Left renal cortex interstitium (tissue), 4 donors: Measurements from ENCODE around the gene TBC1D22A. TPM values are rescaled to one million over a fixed set of nuclear protein-coding genes. Genes with fewer than 3 reads are reported as not detected.
A peak's percentile ranks its signal among the peaks of the same experiment; 100 is the strongest.

Experiments
- DNase-seq, 4 donors: peaks; one replicate each; pipeline ENCODE4 v3.0.0-alpha.2; 2013; ENCODE audit warnings: low read depth in 4 of 4, low spot score in 2 of 4, missing footprints in 1 of 4
- polyA plus RNA-seq, 4 donors: library from polyadenylated mRNA; unstranded; fragments of 120-200 nt; gene quantifications; one replicate each; pipeline ENCODE4 v1.2.1, GENCODE V29; 2013; ENCODE audit not compliant: insufficient read length in 4 of 4

TBC1D22A gene
- polyA plus RNA-seq, 4 donors, result 17.1 to 19.2 (median 18.4) TPM

DNA sequence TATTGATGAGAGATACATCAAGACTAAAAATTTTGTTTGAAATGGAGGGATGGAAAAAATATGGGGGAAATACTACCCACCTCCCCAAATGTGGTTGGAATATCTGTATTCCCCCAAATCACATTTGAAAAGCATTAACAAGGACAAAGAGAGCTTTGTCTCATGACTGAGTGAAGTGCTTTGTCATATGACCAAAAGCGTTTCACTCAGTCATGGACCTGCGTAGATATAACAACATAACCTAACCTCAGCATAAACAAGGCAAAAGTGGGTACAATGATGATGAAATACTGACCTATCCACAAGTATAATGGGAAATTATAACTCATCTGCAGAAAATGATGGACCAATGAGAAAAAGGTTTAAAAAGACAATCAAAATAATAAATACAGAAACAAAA lies 418.3 kb downstream of the TBC1D22A start:
- no peak for DNase-seq

DNA sequence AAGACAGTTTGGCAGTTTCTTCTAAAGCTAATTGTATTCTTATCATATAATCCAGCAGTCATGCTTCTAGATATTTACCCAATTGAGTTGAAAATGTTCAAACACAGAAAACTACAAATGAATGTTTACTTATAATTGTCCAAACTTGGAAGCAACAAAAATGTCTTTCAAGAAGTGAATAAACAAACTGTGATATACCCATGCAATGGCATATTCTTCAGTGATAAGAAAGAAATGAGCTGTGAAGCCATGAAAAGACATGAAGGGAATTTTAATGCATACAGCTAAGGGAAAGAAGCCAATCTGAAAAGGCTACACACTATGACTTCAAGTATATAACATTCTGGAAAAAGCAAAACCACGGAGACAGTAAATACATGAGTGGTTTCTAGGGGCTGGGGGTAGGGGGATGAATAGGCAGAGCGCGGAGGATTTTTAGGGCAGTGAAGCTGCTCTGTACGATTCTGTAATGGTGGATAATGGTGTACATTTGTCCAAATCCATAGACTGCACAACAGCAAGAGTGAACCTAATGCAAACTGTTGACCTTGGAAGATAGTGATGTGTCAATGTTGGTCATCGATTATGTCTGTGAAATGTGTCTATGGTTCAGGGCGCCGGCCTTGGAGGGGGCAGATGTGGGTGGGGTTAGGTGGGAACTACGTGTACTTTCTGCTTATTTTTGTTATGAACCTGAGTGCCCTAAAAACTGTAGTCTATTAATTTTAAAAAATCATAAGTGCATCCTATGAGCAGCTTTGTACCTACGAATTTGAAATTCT lies 424.9 kb downstream of the TBC1D22A start:
- DNase-seq, result no peak

DNA sequence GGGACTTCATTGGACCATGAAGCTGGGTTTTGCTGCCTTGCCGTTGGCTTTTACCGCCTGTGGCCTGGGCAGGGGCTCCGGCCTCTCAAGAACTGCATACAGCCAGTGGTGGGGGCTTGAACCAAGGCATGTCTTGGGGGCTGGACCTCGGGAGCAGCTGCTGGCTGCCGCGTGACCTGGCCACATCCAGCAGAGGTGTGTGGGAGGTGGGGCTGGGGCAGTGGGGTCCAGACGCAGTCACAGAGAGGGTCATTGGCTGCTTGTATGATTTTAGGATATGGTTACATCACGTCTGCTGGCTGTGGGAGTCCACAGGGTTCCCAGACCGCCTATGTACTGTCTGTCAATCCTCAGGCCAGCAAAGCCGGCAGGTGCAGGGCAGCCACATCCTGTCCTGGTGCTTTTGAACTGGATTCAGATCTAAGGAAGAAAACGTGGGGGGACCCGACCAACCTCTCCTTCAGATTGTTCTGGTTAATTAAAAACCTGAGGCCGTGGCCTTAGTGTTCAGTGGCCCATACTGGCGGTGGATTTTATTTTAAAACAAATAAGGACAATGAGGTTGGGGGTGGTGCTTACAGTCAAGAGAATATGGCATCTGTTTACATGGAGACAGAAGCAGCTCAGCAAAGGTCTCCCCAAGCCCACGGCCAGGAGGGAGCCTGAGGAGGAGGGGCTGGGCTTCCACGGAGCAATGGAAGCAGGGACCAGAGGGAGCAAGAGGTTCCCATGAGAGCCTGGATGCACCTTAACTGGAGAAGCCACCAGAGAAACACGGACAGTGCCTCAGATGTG lies 426.0 kb downstream of the TBC1D22A start:
- DNase-seq, result no peak

DNA sequence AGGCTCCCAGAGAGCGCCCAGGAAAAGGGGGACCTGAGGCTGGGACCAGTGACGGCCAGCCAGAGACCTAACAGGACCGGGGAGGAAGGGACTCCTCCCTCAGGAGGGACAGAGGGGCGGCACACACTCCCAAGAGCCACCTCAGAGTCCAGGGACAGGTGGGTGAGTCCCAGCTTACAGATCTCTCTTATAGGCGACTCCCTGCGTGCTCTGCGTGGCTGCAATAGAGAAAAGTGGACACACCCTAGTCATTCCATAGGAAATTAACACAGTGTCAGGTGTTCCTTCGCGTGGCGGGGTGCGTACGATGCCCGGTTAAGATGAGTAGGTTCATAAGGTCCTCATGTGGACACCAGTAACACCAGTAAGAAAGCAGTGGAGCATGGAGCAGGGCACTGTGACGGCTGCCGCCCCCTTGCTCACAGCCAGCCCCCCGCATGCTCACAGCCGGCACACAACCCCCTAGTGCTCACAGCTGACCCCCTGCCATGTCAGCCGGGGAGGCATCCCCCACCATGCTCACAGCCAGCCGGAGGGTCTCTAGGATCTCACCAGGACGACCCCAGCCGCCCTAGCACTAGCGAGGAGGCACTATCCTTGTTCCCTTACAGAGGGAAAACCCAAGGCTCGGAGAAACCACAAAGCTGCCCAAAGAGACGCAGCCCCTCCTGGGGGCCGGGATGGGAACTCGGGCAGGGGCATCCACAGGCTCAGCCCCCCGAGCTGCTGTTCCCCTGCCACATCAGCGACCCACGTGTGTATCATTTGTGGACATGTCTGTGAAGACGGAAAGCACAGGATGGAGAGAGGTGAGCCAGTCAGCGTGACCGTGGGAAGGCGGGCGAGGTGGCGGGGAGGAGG lies 426.8 kb downstream of the TBC1D22A start:
- DNase-seq, result no peak

DNA sequence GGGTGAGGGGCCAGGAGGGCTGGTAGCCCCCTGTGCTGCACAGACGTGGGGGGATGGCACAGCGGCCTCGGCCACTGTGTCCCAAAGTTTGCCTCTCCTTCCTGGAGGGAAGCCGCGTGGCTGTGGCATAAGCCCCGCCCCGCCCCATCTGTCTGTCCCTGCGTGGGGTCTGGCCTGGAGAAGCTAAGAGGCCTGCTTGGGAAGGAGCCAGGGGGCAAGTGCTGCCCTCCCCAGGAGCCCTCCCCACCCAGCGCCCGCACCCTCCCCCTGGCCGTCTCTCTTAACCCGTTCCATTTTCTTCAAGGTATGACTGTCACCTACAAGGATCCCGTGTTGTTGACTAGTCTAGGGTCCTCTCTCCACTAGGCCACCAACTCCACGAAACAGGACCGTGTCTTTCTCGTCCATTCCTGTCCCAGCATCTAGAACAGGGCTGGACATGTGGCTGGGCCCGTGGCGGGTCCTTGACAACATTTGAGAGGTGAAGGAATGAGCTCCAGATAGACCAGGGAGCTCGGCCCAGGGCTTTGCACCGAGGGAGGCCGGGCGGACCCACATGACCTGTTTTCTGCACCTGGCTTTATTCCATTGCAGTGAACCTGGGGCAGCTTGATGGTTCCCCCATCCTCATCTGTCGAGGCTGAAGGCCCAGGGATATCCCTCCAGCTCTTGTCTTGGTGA lies 428.0 kb downstream of the TBC1D22A start:
- no peak for DNase-seq

DNA sequence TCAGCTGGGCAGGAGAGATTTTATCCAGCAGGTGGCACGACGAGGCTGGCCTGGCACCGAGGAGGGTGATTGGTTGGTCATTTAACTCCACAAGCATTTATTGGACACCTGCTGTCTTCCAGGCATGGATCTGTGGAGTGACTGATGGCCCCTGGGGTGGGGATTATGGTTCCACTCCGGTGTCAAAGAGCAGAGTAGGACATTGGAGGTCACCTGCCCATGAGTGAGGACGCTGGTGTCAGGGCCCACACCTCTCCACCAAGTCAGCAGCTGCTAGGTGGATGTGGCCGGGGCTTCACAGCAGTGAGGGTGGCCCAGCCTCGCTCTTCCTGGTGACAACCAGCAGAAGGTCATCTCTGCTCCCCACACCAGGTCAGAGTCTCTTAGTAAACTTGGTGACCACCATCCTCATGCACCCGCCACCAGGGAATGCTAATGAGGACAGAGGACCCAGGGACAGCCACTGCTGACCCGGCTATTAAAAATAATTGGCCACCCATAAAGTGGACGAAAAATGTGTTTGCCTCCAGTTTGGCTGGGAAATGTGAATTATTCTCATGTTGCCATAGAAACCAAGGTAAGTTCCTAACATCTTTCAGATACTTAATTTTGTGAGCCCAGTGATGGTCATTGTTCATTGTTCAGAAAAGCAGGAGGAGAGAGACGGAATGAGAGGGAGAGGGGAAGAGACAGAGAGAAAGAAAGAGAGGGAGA lies 428.7 kb downstream of the TBC1D22A start:
- DNase-seq, result no peak

DNA sequence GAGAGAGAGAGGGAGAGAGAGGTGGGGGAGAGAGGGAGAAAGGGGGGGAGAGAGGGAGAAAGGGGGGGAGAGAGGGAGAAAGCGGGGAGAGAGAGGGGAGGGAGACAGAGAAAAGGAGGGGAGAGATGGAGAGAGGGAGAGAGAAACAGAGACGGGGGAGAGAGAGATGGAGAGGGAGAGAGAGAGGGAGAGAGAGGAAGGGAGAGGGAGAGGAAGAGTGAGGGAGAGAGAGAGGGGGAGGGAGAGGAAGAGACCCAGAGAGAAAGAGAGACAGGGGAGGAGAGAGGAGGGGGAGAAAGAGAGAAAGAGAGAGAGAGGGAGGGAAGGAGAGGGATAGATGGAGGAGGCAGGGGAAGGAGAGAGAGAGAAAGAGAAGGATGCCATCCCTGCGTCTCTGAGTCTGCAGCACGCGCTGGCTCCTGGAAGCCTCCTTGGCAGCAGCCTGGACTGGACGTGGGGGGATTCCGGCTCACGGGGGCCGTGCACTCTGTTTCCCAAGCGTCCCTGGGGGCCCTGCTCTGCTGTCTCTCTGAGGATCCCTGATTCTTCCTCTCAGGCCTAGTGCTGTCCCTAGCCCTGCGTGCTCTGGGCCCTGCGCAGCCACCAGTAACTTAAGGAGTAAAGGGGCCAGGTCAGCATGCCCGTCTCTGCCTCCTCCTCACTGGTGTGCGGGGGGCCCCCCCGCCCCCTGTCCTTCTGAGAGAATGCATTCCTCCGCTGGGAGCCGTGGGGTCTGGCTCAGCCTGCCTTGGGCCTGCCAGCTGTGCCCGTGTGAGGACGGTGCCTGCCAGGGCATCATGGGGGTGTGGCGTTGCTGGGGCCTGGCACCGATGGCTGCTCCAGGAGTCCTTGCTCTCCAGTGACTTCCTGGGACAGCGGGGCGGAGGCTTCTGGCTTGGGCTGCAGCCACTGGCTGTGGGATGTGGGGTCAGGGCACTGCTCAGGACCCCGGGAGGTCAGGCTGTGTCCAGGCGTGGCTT lies 429.5 kb downstream of the TBC1D22A start:
- no peak for DNase-seq

DNA sequence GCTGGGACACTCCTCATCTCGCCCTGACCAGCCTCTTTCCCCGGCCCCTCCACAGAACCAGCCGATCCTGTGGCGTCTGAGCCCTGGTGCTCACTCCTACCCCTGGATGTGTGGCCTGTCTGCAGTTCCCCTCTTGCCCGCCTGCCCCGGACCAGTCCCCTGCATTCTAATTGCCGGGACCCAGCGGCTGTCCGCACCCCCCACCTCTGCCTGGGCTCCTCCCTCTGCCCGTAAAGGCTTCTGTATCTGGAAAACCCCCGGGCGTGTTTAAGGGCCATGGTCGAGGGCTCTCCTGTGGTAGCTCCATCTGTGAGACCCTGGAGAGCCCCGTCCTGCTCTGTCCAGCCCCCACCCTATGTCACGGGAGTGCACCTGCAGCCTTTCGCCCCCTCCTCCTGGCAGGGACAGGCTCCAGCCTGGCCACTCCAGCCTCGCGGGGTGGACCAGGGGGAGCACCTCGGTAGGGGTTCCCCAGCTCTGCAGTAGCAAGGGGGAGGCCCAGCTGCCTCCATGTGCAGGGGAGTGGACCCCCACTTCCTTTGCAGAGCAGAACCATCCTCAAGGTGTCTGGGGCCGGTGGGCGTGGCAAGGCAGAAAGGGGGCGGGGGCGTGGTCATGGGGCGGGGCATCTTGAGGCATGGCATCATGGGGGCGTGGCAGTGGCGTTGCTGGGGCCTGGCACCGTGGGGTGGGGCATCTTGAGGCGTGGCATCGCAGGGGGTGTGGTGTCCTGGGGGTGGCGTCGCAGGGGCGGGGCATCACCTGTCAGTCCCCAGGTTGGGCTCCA lies 430.4 kb downstream of the TBC1D22A start:
- no peak for DNase-seq

DNA sequence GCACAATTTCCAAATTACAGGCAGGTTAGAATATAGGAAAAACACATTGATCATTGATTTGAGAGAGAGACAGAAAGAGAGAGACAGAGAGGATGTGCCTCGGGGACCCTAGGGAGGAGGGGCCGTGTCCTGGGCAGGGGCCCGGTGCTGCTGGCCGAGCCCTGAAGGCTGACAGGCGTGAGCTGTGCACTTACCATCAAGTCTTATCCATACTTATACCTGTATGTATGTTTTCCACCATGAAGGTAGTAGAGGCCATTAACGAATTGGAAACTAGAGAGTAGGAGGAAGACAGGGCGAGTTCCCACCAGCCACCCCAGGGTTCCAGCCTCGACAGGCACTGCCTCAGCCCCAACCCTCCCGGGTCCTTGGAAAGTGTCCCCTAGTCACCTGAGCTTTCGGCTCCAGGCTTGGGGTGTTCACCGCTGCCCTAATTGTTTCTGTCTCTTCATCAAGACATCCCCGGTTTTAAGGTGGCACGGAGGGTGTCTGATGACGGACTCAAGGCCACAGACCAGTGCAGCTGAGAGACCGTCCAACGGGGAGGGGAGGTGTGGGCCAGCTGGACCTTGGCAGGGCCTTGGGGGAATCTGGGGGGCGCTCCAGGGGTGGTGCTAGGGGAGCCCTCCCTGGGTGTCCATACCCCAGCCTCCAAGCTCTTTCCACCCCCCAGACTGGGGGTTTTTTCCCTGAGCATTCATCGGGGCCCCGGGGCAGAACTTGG lies 431.3 kb downstream of the TBC1D22A start:
- DNase-seq, result no peak

DNA sequence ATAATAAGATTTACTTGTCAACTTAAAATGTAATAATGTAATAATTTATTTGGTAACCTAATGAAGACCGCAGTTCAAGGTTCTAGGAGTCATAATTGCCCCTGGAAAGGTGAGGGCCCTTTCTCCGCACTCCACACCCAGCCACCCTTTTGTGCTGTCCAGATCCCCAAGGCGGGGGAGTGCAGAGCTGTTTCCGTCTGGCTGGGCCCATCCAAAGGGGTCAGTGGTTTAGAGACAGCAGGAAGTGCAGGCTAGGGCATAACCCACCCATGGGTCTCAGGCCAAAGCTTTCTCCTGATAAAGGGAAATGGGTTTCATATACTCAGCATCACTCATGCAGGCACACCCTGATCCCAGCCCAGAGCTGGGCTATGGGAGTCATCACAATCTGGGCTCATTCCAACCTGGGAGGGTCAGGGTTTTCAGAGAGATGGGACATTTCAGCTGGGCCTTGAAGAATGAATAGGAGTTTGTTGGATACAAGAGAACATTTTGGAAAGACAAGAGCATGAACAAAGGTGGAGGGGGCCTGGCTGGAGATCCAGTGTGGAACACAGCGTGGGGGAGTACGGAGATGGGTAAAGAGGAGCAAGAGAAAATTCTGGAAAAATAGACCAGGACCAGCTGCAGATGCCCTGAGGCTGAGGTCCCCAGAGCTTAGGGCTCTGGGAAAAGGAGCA lies 432.2 kb downstream of the TBC1D22A start:
- no peak for DNase-seq

DNA sequence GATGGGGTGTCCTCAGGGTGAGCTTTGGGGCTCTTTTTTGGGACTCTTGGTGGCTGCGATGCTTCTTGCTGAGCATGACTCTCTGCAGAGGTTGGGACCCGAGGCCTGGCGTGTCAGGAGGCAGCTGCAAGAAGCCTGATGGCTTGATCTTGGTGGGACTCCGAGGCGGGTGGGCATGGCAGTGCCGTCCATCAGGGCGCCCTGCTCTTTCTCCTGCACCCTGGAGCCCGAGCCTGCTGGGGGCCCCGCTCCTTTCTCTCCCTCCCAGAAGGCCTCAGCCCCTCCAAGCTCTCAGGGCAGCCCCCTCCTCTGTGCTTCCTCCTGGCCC lies 432.7 kb downstream of the TBC1D22A start:
- DNase-seq, result no peak

DNA sequence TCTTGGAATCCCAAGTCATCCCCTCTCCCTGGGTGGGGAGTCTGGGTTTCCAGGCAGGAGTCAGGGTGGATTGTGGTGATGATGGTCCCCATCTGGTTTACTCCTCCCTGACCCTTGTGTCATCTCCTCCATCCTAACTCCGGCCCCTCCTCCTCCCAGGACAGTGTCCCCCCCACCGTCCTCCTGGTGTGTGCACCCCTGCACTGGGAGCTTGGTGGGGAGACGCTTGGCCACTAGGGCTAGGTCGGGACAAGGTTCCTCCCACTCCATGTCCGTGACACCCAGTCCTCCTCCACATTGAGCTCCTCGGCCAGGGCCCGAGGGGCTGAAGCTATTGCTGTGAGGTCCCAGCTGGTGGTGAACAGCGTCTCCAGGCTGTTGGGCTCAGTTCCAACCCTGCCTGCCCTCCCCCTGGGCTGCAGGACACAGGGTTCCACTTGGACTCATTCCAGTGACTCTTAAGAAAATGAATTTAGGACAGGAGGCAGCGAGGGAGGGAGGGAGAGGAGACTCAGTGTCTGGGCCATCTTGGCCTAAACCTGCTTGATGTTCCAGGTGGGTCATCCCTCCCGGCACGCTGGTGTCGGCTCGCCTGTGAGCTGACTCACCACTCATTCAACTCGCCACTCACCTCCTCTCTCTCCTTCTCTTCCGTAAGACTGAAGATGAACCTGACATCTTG lies 433.2 kb downstream of the TBC1D22A start:
- peak in 1 of 4 donors; percentile 39 for DNase-seq

DNA sequence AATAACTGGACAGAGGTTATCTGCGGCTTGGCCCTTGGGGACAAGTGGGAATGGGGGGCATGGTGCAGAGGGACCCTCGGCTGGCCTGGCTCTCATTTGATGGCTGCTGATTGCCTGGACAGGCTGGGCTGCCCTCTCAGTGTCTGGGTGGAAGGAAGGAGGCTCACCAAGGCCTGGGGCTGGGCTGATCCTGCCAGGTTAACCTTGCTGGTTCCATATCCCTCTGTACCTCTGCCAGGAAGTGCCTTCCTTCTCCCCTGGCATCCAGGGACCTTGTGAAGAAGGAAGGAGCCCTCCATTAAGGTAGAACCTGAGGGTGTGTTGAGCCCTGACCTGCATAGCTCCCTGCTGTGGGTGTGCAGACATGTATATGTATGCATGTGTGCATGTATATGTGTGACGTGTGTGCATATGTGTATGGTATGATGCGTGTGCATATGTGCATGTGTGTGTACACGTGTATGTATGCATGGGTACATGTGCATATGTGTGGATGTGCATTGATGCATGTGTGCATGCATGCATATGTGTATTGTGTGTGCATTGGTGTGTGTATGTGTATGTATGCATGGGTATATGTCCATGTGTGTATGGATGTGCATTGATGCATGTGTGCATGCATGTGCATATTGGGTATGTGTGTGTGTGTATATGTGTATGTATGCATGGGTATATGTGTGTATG lies 433.9 kb downstream of the TBC1D22A start:
- DNase-seq, result no peak

DNA sequence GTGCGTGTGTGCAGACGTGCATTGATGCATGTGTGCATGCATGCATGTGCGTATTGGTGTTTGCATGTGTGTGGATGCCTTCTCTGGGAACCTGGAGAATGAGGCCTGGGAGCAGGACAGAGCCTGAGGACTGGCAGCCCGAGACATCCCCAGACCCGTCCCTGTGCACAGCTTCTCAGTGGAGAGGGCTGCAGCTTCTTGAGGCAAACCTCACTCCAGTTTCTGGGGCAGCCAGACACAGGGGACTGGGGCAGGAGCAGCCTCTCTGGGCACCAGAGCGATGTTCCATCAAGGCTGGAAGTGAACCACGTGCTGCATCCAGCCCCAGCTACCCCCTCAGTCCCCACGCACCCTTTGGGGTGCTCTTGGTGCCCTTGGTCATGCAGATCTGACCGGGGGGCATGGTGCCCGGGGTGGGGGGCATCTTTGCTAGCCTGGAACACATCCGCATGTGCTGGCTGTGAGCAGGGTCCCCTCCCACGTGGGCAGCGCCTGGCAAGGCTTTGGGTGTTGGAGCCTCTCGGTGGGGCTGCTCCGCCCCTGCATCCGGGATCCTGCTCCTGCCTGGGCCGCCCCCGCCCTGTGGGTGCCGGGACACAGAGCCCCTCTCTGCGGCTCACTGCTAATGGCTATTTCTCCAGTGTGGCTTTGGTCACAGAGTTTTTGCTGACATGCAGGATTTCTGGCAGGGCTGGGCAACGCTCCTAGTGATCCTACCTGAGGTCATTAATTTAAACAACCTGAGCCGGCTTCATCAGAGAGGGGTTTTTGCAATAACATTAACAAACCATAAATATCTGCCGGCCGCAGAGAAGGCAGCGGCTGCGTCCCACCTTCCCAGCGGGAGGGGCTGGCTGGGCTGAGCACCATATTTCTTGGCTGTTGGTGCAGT lies 434.7 kb downstream of the TBC1D22A start:
- DNase-seq, result no peak
